Trophoblast cell (in vitro differentiated cells and primary cell): Measurements from ENCODE around the gene FBXW4.
A peak's percentile ranks its signal among the peaks of the same experiment; 100 is the strongest.
"Not testable (repeated sequence)": the region's sequence is repeated elsewhere in the genome, so short reads cannot be mapped to it uniquely, and the experiment has no call there.

ENCODE experiments used
- DNase-seq, 2 donors: peaks; one replicate each; pipeline ENCODE4 v3.0.0-alpha.2; 2016
- H2AFZ ChIP-seq: 2 replicates; pipeline ENCODE4 v1.6.1; 2013; ENCODE audit warnings: low read length, moderate library complexity, mild to moderate bottlenecking; ENCODE audit not compliant: insufficient read depth, poor library complexity
- H2AK5ac ChIP-seq: 2 replicates; pipeline ENCODE4 v1.6.1; 2013; ENCODE audit warnings: mild to moderate bottlenecking, low read length
- H2BK120ac ChIP-seq: 2 replicates; pipeline ENCODE4 v1.6.1; 2013; ENCODE audit warnings: low read length, mild to moderate bottlenecking, moderate library complexity; ENCODE audit not compliant: insufficient read depth, poor library complexity
- H2BK12ac ChIP-seq: 2 replicates; pipeline ENCODE4 v1.6.1; 2013; ENCODE audit warnings: mild to moderate bottlenecking, low read length, moderate library complexity
- H2BK5ac ChIP-seq: 2 replicates; pipeline ENCODE4 v1.6.1; 2013; ENCODE audit warnings: low read length, low read depth, moderate library complexity, mild to moderate bottlenecking; ENCODE audit not compliant: poor library complexity
- H3K14ac ChIP-seq: 2 replicates; pipeline ENCODE4 v1.6.1; 2013; ENCODE audit warnings: mild to moderate bottlenecking, low read length
- H3K18ac ChIP-seq: 2 replicates; pipeline ENCODE4 v1.6.1; 2013; ENCODE audit warnings: mild to moderate bottlenecking, low read length
- H3K23ac ChIP-seq: 2 replicates; pipeline ENCODE4 v1.6.1; 2013; ENCODE audit warnings: low read length
- H3K27ac ChIP-seq: 2 replicates; pipeline ENCODE4 v1.5.1; 2013; ENCODE audit warnings: low read depth, mild to moderate bottlenecking, inconsistent platforms, low read length, moderate library complexity
- H3K27me3 ChIP-seq: 2 replicates; pipeline ENCODE4 v1.6.1; 2013; ENCODE audit warnings: inconsistent platforms, mild to moderate bottlenecking, low read length, moderate library complexity; ENCODE audit not compliant: insufficient read depth
- H3K36me3 ChIP-seq, 2 experiments: 1 replicate in 1 of 2; 2 replicates in 1 of 2; pipeline ENCODE4 v1.6.1; 2013; ENCODE audit warnings: low read length in 2 of 2, mild to moderate bottlenecking in 2 of 2, moderate library complexity in 1 of 2; ENCODE audit not compliant: insufficient read depth in 2 of 2, control insufficient read depth in 1 of 2
- H3K4ac ChIP-seq: 2 replicates; pipeline ENCODE4 v1.6.1; 2013; ENCODE audit warnings: low read depth, mild to moderate bottlenecking, low read length, moderate library complexity
- H3K4me1 ChIP-seq, 2 experiments: 1 replicate in 1 of 2; 2 replicates in 1 of 2; pipeline ENCODE4 v1.6.1; 2013; ENCODE audit warnings: low read length in 2 of 2, mild to moderate bottlenecking in 2 of 2, moderate library complexity in 1 of 2; ENCODE audit not compliant: insufficient read depth in 2 of 2, control insufficient read depth in 1 of 2
- H3K4me2 ChIP-seq: 2 replicates; pipeline ENCODE4 v1.6.1; 2013; ENCODE audit warnings: inconsistent platforms, mild to moderate bottlenecking, low read length, moderate library complexity
- H3K4me3 ChIP-seq: 2 replicates; pipeline ENCODE4 v1.5.1; 2013; ENCODE audit warnings: mild to moderate bottlenecking, low read depth, low read length, inconsistent platforms
- H3K79me1 ChIP-seq: one replicate; pipeline ENCODE4 v1.6.1; 2013; ENCODE audit warnings: low read length
- H3K79me2 ChIP-seq: 2 replicates; pipeline ENCODE4 v1.6.1; 2013; ENCODE audit warnings: low read length, mild to moderate bottlenecking; ENCODE audit not compliant: control insufficient read depth, insufficient read depth, poor library complexity
- H3K9ac ChIP-seq: 2 replicates; pipeline ENCODE4 v1.6.1; 2013; ENCODE audit warnings: mild to moderate bottlenecking, low read length
- H3K9me3 ChIP-seq: 2 replicates; pipeline ENCODE4 v1.6.1; 2013; ENCODE audit warnings: low read depth, mild to moderate bottlenecking, control low read depth, inconsistent platforms, low read length; ENCODE audit not compliant: insufficient read depth
- H4K12ac ChIP-seq: 2 replicates; pipeline ENCODE4 v1.6.1; 2013; ENCODE audit warnings: low read depth, mild to moderate bottlenecking, low read length, moderate library complexity
- H4K8ac ChIP-seq: 2 replicates; pipeline ENCODE4 v1.6.1; 2013; ENCODE audit warnings: low read depth, mild to moderate bottlenecking, low read length, moderate library complexity
- H4K91ac ChIP-seq: one replicate; pipeline ENCODE4 v1.6.1; 2013; ENCODE audit warnings: low read depth, mild to moderate bottlenecking, low read length, moderate library complexity
- WGBS: extraction: QIAGEN DNeasy Blood & Tissue Kit; methylation state at CpG from one replicate; pipeline ENCODE4 v1.1.7; 2013; ENCODE audit warnings: missing lambda C conversion rate; ENCODE audit not compliant: insufficient read length, insufficient coverage; ENCODE audit errors: extremely low coverage; 5-methylcytosine and 5-hydroxymethylcytosine counted together

The FBXW4 gene

GRCh38 chr10:101643546-101643945 is 51.4 kb downstream of the FBXW4 start:
- H3K79me1 ChIP-seq: no peaks in the 10 kb centered on the region
- H2BK12ac ChIP-seq: no peak overlapping the region
- H3K4me2 ChIP-seq: no peak overlapping the region
- H3K23ac ChIP-seq: no peak overlapping the region
- H2BK5ac ChIP-seq: no peak overlapping the region
- H3K18ac ChIP-seq: no peak overlapping the region
- no peaks in the 10 kb centered on the region for H3K4me1 ChIP-seq
- H2AFZ ChIP-seq: no peak overlapping the region
- no CpG with 5 or more reads among the region's 3 CpGs for WGBS
- H4K8ac ChIP-seq: no peak overlapping the region
- H2AK5ac ChIP-seq: no peak overlapping the region
- H3K4ac ChIP-seq: no peak overlapping the region
- H3K14ac ChIP-seq: no peak overlapping the region
- H3K9ac ChIP-seq: no peak overlapping the region
- no peak overlapping the region for H4K12ac ChIP-seq
- no peaks in the 10 kb centered on the region for H3K27me3 ChIP-seq
- no peaks in the 10 kb centered on the region for H3K79me2 ChIP-seq
- DNase-seq: no peak
- no peaks in the 10 kb centered on the region for H3K9me3 ChIP-seq
- H2BK120ac ChIP-seq: no peak overlapping the region
- no peak overlapping the region for H4K91ac ChIP-seq
- no peak overlapping the region for H3K4me3 ChIP-seq
- H3K36me3 ChIP-seq: peaks cover 3 to 6% of the 10 kb centered on the region in 2 experiments
- no peak overlapping the region for H3K27ac ChIP-seq

DNA sequence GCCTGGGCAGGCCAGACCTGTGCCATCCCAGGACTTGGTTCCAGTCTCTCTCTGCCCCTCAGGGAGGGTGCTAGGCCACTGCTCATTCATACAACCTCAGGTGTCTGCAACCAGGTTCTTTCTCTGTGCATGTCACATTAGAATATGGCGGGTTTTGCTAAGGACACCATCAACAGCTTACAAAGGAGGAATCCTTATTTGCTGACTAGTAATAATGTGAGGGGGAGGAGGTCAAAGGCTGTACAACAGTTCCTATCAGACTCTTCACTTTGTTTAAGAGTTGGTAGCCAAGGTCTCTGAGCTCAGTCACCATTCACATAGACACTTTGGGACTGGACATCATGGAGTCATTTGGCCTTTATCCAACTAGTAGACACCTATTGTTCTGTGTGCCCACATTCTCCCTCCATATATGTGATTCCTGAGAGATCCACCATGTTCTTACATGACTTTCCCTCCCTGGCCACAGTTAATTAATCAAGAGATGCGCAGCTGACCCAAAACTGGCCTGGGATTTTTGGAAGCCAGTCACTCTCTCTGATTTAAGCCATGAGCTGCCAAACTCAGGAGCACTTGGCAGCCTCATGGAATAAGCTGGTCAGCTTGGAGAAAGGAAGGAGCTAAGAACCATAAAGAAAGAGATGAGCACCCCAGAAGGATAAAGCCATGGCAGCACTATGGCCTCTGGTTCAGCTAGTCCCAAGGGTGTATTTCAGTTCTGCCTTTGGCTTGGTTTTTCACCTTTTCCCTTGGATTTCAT is 55.6 kb downstream of the FBXW4 start:
- no peaks in the 10 kb centered on the region for H3K79me1 ChIP-seq
- H3K9me3 ChIP-seq: no peaks in the 10 kb centered on the region
- no peak overlapping the region for H2BK5ac ChIP-seq
- no peaks in the 10 kb centered on the region for H3K79me2 ChIP-seq
- no peak overlapping the region for H4K12ac ChIP-seq
- no peak overlapping the region for H4K8ac ChIP-seq
- H2BK120ac ChIP-seq: no peak overlapping the region
- H3K36me3 ChIP-seq: peaks cover 3 to 7% of the 10 kb centered on the region in 2 experiments
- H4K91ac ChIP-seq: no peak overlapping the region
- no peak overlapping the region for H3K4ac ChIP-seq
- H3K9ac ChIP-seq: no peak overlapping the region
- no peak overlapping the region for H3K4me2 ChIP-seq
- H3K14ac ChIP-seq: no peak overlapping the region
- no peak overlapping the region for H2AFZ ChIP-seq
- H3K27me3 ChIP-seq: no peaks in the 10 kb centered on the region
- no peak overlapping the region for H2BK12ac ChIP-seq
- no peak overlapping the region for H3K27ac ChIP-seq
- H3K4me3 ChIP-seq: no peak overlapping the region
- WGBS: no CpG with 5 or more reads among the region's 2 CpGs
- DNase-seq: no peak
- no peaks in the 10 kb centered on the region for H3K4me1 ChIP-seq
- no peak overlapping the region for H3K23ac ChIP-seq
- no peak overlapping the region for H3K18ac ChIP-seq
- no peak overlapping the region for H2AK5ac ChIP-seq

- not testable (repeated sequence) for H3K9me3 ChIP-seq, DNase-seq, H3K79me2 ChIP-seq, H3K4ac ChIP-seq, H2BK120ac ChIP-seq, H2AK5ac ChIP-seq, H2BK5ac ChIP-seq, H4K91ac ChIP-seq, H3K4me3 ChIP-seq, H3K9ac ChIP-seq, H2BK12ac ChIP-seq, H3K27ac ChIP-seq, H3K27me3 ChIP-seq, H2AFZ ChIP-seq, H3K36me3 ChIP-seq, H3K79me1 ChIP-seq, H3K23ac ChIP-seq, H3K18ac ChIP-seq, H3K4me2 ChIP-seq, H4K12ac ChIP-seq, H4K8ac ChIP-seq, H3K14ac ChIP-seq
- H3K4me1 ChIP-seq: peaks cover 0 to 10% of the 10 kb centered on the region in 2 experiments
- WGBS: no CpG with 5 or more reads among the region's 4 CpGs
Measured at GRCh38 chr10:101633510-101633909, 61.5 kb downstream of the FBXW4 start.

DNA sequence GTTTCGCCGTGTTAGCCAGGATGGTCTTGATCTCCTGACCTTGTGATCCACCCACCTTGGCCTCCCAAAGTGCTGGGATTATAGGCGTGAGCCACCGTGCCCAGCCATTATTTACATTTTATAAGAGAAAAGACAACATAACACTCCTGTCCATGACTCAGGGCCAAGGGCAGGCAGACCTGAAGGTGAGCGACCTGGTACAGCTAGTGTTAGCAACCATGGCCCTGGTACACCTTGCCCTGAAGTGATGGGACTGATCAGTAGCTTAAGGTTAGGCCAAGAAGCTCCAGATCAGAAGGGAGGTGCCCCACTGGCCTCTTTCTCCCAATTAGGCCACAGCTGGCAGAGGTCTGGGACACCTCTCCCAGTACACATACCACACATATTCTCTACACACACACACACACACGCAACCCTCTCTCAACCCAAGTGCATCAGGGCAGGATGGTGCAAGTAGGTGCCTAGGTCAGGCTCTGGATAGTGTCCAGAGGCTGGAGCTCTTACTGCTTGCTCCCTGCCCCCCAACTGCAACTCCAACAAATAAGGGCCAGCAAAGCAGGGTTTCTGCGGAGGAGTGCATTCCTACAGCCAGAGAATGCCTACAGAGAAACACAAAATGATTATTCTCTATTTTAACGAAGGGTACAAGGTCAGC is 63.0 kb downstream of the FBXW4 start:
- Histone ChIP-seq H3K23ac (no peak overlapping the region), H2AK5ac (no peak overlapping the region), H3K79me2 (no peaks in the 10 kb centered on the region), H3K18ac (no peak overlapping the region), H3K9ac (no peak overlapping the region), H3K4me1 (peaks cover 0 to 10% of the 10 kb centered on the region in 2 experiments), H2BK12ac (no peak overlapping the region), H3K27ac (no peak overlapping the region), H4K12ac (no peak overlapping the region), H3K4me2 (no peak overlapping the region), H2BK5ac (no peak overlapping the region), H2AFZ (no peak overlapping the region), H3K36me3 (peaks cover 2 to 3% of the 10 kb centered on the region in 2 experiments), H3K4me3 (no peak overlapping the region), H2BK120ac (no peak overlapping the region), H3K9me3 (peaks cover 2% of the 10 kb centered on the region), H3K14ac (no peak overlapping the region), H3K4ac (no peak overlapping the region), H4K91ac (no peak overlapping the region), H3K27me3 (no peaks in the 10 kb centered on the region), H3K79me1 (no peaks in the 10 kb centered on the region), H4K8ac (no peak overlapping the region)
- peak in 1 of 2 donors; percentile 4 for DNase-seq
- no CpG with 5 or more reads among the region's 8 CpGs for WGBS
